ENCODE measurements around the gene NIM1K. TPM values are rescaled to one million over a fixed set of nuclear protein-coding genes. Genes with fewer than 3 reads are reported as not detected.

NIM1K gene
- total RNA-seq, 1 experiment from 2014 or later: 0.59 TPM

Other genes starting within 250 kb of the NIM1K start
- 6.2 TPM for gene ANXA2R, start 151.9 kb upstream of the NIM1K start, total RNA-seq (2021; ENCODE audit: unreplicated experiment)
- gene ZNF131, start 71.3 kb upstream of the NIM1K start, total RNA-seq (2021; ENCODE audit: unreplicated experiment): 47.3 TPM
- gene HMGCS1, start 121.2 kb downstream of the NIM1K start, total RNA-seq (2021; ENCODE audit: unreplicated experiment): 66.1 TPM
- gene CCL28, start 220.2 kb downstream of the NIM1K start, total RNA-seq (2021; ENCODE audit: unreplicated experiment): 5.8 TPM

Data from Panc1 (cell line).